Measurements from ENCODE around the gene PUSL1. TPM values are rescaled to one million over a fixed set of nuclear protein-coding genes. Genes with fewer than 3 reads are reported as not detected.

PUSL1 gene
- total and polyA plus RNA-seq, 2 of the 13 experiments (the other 11 are each of a cell fraction or from before 2014, with no cell fraction given): 8.3 to 22.2 TPM

GRCh38 chr1:1287288-1288110 is 20.9 kb upstream of the PUSL1 start (continued):
- TF ChIP-seq STAT5B (CRISPR knock-in tag; IDR thresholded peaks at IDR 0.05): no peak
- no peak for TF ChIP-seq ZNF710 (CRISPR knock-in tag; IDR thresholded peaks at IDR 0.05; ENCODE audit: borderline replicate concordance)
- TF ChIP-seq SIN3B (IDR thresholded peaks at IDR 0.05; ENCODE audit: low read length): no peak
- no peak for TF ChIP-seq HOXD1 (CRISPR knock-in tag; IDR thresholded peaks at IDR 0.05)
- no peak for TF ChIP-seq ZNF839 (CRISPR knock-in tag; IDR thresholded peaks at IDR 0.05; ENCODE audit: borderline replicate concordance)
- no peak for TF ChIP-seq SP5 (CRISPR knock-in tag; IDR thresholded peaks at IDR 0.05; ENCODE audit: borderline replicate concordance, low read depth)
- TF ChIP-seq ZNF10 (CRISPR knock-in tag; IDR thresholded peaks at IDR 0.05; ENCODE audit: borderline replicate concordance, low read depth): no peak
- 0 out of 2 replicates have a peak, but pooled peaks have one; percentile 59 for TF ChIP-seq ZNF709 (CRISPR knock-in tag; IDR thresholded peaks at IDR 0.05)
- TF ChIP-seq USF2 (IDR thresholded peaks at IDR 0.05; ENCODE audit: low read depth, low read length): no peak
- no peak for TF ChIP-seq USF2 (CRISPR knock-in tag; IDR thresholded peaks at IDR 0.05; ENCODE audit: borderline replicate concordance)
- no peak for TF ChIP-seq ZNF143 (CRISPR knock-in tag; IDR thresholded peaks at IDR 0.05)
- no peak for TF ChIP-seq POLR2A (IDR thresholded peaks at IDR 0.05; ENCODE audit: insufficient read depth in 1 of 2, low read depth in 2 of 2, low read length in 2 of 2)
- no peak for TF ChIP-seq EEA1 (CRISPR knock-in tag; IDR thresholded peaks at IDR 0.05; ENCODE audit: borderline replicate concordance)
- TF ChIP-seq ZNF276 (CRISPR knock-in tag; IDR thresholded peaks at IDR 0.05; ENCODE audit: low read depth): no peak
- TF ChIP-seq SKIL (CRISPR knock-in tag; IDR thresholded peaks at IDR 0.05; ENCODE audit: borderline replicate concordance): no peak
- peak; percentile 82 for TF ChIP-seq ZNF574 (CRISPR knock-in tag; IDR thresholded peaks at IDR 0.05)
- TF ChIP-seq ZNF205 (CRISPR knock-in tag; IDR thresholded peaks at IDR 0.05): no peak
- TF ChIP-seq PAX8 (CRISPR knock-in tag; IDR thresholded peaks at IDR 0.05; ENCODE audit: borderline replicate concordance): 0 out of 2 replicates have a peak, but pooled peaks have one; percentile 65

Measured in HepG2 (cell line).